CD4-positive, alpha-beta T cell treated with Interferon gamma for 1 hour (primary cell): ENCODE measurements around the gene MAP2K6.

ENCODE experiments used
- DNase-seq: peaks from one replicate; pipeline ENCODE4 v3.0.0-alpha.2; 2020

The MAP2K6 gene

DNA sequence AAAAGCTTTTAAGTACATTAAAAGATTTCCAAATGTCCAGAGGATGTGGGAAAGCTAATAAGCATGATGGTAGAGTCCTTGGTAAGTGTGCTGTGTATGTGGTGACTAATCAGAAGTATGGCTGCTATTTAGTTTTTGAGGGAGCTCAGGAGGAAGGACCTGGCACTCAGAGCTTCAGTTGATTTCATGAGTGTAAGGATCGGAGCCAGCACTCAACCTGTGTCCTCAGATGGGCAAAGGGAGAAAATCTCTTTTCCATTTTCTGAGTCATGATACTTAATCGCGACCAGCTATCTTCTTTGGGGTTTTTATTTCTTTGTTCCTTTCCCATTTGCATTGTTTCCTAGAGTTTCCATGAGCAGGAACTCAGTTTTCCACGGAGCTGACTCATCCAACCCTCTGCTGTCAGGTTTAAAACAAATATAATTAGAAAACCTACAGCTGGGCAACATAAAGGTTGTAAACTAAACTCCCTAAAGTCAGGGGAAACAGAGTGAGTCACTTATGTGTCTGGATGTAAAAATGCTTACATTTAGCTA is 125.4 kb downstream of the MAP2K6 start:
- DNase-seq, result no peak

DNA sequence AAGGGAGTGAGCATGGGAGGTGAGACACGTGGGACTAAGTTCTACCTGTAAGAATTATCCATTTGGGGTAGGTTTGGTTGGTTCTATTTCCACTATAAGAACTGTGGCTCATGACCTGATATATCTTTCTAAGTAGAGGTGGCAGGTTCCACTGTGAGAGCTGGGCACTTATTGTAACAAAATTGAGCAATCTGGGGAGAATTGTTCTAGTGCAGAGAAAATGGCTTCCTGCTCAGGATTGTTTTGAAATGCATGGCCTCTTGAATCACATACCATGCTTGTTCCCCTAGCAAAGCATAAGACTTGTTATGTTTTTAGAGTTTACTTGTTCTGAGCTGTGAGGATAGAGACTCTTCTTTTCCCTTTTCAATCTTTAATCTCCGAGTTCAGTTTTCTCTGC is 125.9 kb downstream of the MAP2K6 start:
- DNase-seq, result no peak

DNA sequence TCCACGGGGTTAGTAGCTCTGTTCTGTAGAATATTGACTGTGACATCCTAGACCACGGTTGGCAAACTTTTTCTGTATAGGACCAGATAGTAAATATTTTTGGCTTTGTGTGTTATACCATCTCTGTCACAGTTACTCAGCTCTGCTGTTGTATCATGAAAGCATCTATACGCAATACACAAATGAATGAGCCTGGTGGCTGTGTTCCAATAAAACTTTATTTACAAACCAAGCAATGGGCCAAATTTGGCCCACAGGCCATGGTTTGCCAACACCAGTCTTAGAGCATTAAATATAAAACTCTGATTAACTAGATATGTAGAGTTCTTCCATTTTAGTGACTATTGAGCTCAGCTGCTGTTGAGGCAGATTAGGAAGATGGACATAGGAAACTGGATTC is 132.7 kb downstream of the MAP2K6 start:
- no peak for DNase-seq

DNA sequence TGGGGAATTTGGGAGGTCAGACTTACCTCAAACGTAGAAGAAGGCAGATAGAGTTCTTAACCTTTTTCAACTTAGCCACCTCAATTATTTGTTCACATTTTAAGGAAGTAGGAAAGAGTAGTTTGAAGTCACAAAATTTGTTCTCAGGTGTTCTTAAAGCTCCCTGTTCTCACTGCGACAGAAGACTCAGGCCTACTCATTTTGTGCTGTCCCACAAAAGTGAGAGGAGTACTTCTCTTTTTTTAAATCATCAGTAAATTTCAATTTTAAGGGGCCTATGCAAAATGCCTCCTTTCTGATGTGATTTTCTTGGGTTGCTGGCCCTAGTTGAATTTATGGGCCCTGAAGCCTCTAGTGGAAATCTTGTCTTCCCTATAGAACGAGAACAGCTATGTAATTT is 133.4 kb downstream of the MAP2K6 start:
- no peak for DNase-seq

GRCh38 chr17:69551212-69552010 is 136.9 kb downstream of the MAP2K6 start:
- DNase-seq, result no peak

DNA sequence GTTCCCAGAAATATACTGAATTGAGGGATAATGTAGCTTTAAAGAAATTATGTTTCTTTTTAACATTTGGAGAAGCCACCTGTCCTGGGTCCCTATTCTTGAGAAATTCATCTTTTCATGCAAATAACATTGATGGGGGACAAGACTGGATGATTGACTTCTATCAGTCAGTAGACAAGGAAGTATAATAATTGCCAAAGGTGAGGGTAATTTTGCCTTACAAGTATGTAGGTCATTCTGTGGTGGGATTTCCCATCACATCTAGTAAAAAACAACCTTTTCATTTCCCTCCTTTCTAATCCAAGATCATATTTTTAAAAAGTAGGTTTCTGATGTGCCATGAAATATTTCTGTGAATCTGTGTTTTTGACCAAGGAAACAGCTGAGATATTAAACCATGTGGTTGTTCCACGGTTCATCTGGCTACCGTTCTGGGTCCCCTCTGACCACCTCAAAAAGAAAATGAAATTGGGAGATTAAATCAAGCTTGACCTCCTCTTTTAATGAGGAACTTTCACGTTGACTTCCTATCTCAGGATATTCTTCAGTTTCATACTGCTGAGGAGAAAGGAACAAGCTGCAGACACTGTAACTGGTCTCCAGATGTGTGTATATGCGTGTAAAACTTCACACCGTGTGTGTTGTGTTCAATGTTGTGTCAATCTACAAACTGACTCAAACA is 138.6 kb downstream of the MAP2K6 start:
- DNase-seq, result no peak

DNA sequence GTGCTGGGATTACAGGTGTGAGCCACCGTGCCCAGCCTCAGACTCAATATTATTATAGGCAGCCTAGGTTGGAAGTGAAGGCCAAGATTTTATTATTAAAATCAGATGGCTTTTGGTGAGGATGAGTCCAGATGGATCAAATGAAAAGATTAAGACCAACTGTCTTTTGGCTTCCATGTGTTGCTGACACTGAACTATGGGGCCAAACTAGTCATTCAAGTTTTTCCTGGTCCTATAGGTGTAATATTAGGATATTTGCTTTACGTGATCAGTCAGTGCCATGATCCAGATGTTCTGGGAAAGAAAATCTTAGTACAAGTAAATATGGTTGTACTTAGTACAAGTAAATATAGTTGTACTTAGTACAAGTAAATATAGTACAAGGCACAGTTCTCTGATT is 140.6 kb downstream of the MAP2K6 start:
- no peak for DNase-seq

DNA sequence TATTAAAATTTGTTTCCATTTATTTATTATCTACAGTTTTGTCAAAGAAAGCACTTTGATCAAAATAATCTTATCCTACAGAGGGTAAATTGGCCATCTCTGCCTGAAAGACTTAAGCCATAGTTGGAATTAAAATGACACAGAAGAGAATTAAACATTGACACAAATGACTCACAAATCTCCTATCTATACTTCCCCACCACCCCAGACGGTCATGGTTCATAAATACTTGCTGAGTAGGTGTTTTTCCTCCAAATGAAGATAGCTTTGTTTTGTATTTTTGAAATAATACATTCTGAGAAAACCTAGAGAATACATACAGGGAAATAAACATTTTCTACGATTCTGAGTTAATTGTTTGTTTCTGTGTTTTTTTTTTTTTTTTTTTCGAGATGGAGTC is 142.8 kb downstream of the MAP2K6 start:
- DNase-seq, result no peak

- no peak for DNase-seq
These were observed 144.3 kb downstream of the MAP2K6 start for GRCh38 chr17:69558796-69559195.

GRCh38 chr17:69560987-69561441 is 146.5 kb downstream of the MAP2K6 start:
- no peak for DNase-seq

DNA sequence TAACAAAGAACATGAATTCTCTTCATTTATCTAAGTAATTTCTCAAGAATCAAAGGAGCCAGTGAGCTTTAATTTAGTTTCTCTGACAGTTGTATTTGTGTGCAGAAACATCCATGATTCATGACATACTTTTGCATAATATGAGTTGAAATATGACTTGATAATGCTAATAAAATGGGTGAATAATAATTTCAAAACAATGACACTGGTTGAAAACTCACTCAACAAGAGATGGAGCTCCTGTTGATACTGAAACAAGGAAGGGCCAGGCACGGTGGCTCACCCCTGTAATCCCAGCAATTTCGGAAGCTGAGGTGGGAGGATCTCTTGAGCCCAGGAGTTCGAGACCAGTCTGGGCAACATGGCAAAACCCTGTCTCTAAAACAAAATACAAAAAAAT is 147.0 kb downstream of the MAP2K6 start:
- DNase-seq, result no peak

GRCh38 chr17:69565447-69565846 is 150.9 kb downstream of the MAP2K6 start:
- DNase-seq, result no peak

- no peak for DNase-seq
These were observed 152.6 kb downstream of the MAP2K6 start for GRCh38 chr17:69567130-69567529.

DNA sequence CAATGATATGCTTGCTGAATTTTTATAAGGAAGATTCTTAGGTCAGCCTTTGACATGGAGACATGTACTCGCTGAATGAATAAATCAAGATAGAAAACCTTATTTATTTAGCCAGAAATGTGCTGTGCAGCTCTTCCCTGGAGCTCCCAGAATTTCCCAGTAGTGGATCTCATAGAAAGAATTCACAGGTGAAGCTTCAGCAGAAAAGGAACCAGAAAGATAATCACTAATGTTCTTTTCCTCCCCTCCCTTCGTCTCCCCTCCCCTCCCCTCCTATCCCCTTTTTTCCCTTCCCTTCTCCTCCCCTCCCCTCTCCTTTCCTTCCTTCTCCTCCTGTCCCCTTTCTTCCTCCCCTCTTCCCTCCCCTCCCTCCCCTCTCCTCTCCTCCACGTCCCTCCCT is 158.2 kb downstream of the MAP2K6 start:
- no peak for DNase-seq

GRCh38 chr17:69573396-69573795 is 158.9 kb downstream of the MAP2K6 start:
- DNase-seq, result no peak

DNA sequence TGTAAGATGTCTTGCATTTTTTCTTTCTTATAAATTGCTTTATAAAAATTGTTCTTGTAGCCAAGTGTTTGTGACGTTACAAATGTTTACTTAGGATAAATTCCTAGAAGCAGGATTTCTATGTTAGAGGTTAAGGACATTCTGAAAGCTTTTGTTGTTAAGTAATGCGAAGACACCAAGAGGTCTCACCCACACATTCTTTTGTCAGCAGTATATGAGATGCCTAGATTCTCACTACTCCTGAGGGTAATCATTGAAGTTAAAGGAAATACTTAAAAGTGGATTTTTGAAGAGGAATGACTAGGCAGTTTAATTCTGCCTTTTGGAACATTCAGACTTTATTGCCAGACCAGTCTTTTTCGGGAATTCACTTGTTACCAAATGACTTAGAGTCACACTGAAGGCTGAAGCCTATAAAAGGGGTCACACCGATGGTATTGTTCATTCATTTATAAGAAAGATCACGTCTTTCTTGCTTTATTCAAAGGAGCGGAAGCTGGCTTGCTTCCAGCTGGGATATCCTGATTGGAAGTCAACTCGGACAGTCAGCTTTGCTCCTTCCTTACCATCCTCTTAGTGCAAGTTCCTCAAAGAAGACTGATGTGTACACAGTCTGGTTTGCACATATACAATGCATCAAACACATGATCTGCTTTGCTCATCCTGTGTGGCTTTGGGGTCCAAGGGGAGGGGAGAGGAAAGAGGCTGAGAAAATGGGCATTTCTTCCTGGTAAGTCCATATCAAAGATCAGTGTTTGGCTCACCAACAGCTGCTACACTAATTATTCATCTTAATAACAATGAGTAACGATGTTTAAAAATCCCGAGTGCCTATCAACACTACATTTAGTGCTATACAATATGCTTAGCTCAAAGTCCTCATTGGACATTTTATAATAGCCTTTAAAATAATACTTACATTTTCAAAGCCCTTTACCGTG is 160.0 kb downstream of the MAP2K6 start:
- DNase-seq, result no peak

DNA sequence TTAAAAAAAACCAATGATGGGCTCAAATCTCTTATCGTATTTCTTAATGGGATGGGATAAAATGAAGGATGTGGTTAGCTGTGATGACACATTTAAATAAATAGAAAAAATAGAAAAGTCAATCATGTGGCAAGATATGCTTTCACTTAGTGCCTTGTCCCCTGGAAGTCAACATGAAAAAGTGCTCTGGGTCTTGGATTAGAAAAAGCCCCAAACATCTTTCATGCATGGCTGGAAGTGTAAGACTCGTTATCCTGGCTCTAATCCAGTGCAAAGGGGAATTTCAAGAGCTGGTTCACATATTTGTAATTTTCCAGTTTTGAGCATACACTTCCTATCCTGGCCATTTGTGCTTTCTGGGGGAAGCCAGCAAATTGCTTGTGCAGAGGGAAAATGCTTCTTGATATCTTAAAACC is 160.9 kb downstream of the MAP2K6 start:
- DNase-seq, result no peak

GRCh38 chr17:69577098-69577497 is 162.6 kb downstream of the MAP2K6 start:
- DNase-seq, result no peak

- no peak for DNase-seq
These were observed 164.0 kb downstream of the MAP2K6 start for GRCh38 chr17:69578385-69578936.

DNA sequence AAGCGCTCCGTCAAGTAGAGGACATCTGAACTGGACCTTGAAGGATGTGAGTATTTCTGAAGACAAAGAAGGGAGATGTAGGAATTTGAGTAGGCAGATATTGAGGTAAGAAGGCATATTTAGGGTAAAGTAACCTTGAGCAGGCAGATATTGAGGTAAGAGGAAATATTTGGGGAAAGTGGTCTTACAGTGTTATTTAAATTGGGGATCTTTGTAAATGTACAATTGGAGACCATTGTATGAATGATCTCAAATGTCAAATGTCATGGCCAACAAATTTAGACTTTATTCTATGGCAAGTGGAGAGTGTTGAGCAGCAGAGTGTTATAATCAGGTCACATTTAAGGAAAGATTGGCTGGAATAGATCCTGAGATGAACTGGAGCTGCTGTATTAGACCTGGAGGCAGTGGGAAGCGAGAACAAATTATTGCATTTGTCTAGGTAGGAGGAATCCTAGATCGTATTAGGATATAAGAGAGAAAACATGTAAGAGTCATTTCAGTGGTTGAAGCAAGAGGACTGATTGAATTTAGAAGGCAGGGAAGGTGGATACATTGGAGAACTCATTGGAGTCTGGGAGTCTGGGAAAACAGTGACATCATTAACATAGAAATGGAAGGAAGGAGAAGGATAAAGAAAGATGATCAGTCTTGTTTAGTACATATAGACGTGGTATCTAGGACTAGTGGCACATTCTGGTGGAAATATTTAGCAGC is 165.6 kb downstream of the MAP2K6 start:
- no peak for DNase-seq

- DNase-seq, result peak; percentile 54
These were observed 166.8 kb downstream of the MAP2K6 start for GRCh38 chr17:69581061-69581961.
